Measurements from ENCODE around the gene WDR6. TPM values are rescaled to one million over a fixed set of nuclear protein-coding genes. Genes with fewer than 3 reads are reported as not detected.

The WDR6 gene
- total and polyA plus RNA-seq, 10 of the 15 experiments (the other 5 are each of a cell fraction or from before 2014, with no cell fraction given): 21.3 to 169 (median 107) TPM

DNA sequence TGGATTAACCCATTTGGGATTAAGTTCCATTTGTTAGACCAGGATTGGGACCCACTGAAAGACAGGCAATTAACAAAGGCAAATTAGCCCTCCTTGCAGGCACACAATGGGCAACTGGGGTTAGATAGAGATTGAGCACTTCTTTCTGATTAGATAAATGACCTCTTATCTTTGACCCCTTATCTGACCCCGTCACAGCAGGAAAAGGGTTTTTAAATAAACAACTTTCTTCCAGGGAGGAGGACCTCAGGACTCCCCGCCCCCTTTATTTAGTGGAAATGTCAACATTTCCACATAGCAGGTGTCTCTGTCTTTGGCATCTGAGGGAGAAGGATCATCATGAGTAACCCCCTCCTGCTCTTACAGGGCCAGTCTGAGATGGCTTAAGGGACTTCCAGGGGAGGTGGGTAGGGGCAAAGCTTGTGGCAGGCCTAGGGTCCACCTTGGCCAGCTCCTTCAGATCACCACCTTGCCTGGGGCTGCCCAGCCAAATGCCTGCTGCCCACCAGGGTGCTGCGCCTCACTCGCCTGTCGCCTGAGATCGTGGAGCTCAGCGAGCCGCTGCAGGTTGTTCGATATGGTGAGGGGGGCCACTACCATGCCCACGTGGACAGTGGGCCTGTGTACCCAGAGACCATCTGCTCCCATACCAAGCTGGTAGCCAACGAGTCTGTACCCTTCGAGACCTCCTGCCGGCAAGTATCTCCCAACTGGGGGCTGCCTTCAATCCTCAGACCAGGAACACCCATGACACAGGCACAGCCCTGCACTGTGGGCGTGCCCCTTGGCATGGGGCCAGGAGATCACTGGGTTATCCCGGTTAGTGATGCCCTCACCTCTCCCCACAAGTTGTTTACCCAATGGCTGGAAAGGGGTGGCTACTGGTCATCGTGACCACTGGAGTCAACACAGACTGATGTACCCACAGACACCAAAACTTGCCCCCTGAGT, 2.6 kb upstream of the WDR6 start:
- BruUV-seq (replicated peaks): no TSS peak
- Histone ChIP-seq H3K9ac (ENCODE audit: control insufficient read depth, insufficient read depth, low read length) (no peak overlapping the region), H3K4me2 (ENCODE audit: control insufficient read depth, insufficient read depth) (no peak overlapping the region), H3K79me2 (ENCODE audit: control insufficient read depth, insufficient read depth, low read length) (peaks cover 22% of the 10 kb centered on the region), H3K9me3 (replicated peaks; ENCODE audit: control insufficient read depth, insufficient read depth, low read length) (no peaks in the 10 kb centered on the region), H3K4me1 (ENCODE audit: control insufficient read depth, insufficient read depth, low read length) (peaks cover 16% of the 10 kb centered on the region), H3K27me3 (replicated peaks in 1 of 2; ENCODE audit: control insufficient read depth in 2 of 2, insufficient read depth in 2 of 2, low read length in 1 of 2) (no peaks in the 10 kb centered on the region), H3K4me3 (no peak overlapping the region), H3K27ac (ENCODE audit: control insufficient read depth, insufficient read depth) (no peak overlapping the region), H4K20me1 (ENCODE audit: control insufficient read depth, insufficient read depth) (peaks cover 5% of the 10 kb centered on the region; the same call in 1 of the 2 replicates), H3K36me3 (ENCODE audit: control insufficient read depth in 2 of 2, insufficient read depth in 2 of 2, low read length in 1 of 2) (no peaks in the 10 kb centered on the region), H2AFZ (ENCODE audit: control insufficient read depth, low read depth, low read length) (no peak overlapping the region)
- intact Hi-C loops (cut with micrococcal nuclease; ENCODE audit: unreplicated experiment): no loop called here
- TF ChIP-seq ZNF24 (IDR thresholded peaks at IDR 0.05) (no peak), ASH2L (IDR thresholded peaks at IDR 0.05; ENCODE audit: borderline replicate concordance, low read depth) (no peak), EZH2 (IDR thresholded peaks at IDR 0.05; ENCODE audit: borderline replicate concordance, control insufficient read depth, low read depth, low read length) (no peak), CREB1 (IDR thresholded peaks at IDR 0.05; ENCODE audit: low read depth) (no peak), TCF3 (IDR thresholded peaks at IDR 0.05; ENCODE audit: borderline replicate concordance, insufficient read depth, low read depth, low read length) (no peak), ATF7 (IDR thresholded peaks at IDR 0.05; ENCODE audit: low read depth) (no peak), SMAD5 (IDR thresholded peaks at IDR 0.05; ENCODE audit: low read depth) (no peak)
- FAIRE-seq (no peak), DNase-seq (ENCODE audit: low read depth, low spot score) (no peak), ATAC-seq (no peak)
- in situ Hi-C loops (cut with MboI): no loop called here
- ChIA-PET CTCF (interaction anchor here (5.5 kb wide), 1 partner anchor 15 kb away, joined by 123 read pairs; the partner anchor contains the start of gene P4HTM), RAD21 (ENCODE audit: unreplicated experiment) (interaction anchor here (1.1 kb wide), 1 partner anchor 16 kb away, joined by 3 read pairs; no protein-coding TSS in a partner anchor), POLR2A (interaction anchor here (1.0 to 3.7 kb wide), 2 partner anchors 17 to 466 kb away, joined by 5 to 69 read pairs; partner anchors contain the start of genes DAG1 and NDUFAF3), SMC1A (ENCODE audit: uncharacterized antibody, unreplicated experiment) (no interaction called here)
- WGBS (ENCODE audit: insufficient coverage, insufficient replicate concordance, low lambda C conversion rate, missing lambda C conversion rate): 90% methylated on average over 16 of the region's 16 CpGs
